SKM-1 treated with dmso at 0.1 percent for 144 hours (cell line): ENCODE measurements around the gene IQSEC1.

ENCODE experiments used
- DNase-seq: peaks from one replicate; lab custom pipeline; 2025; ENCODE audit not compliant: unreplicated experiment; lab: John Stamatoyannopoulos, UW

Gene IQSEC1

GRCh38 chr3:12941495-12942023, 131.7 kb downstream of the IQSEC1 start:
- DNase-seq, result no peak

DNA sequence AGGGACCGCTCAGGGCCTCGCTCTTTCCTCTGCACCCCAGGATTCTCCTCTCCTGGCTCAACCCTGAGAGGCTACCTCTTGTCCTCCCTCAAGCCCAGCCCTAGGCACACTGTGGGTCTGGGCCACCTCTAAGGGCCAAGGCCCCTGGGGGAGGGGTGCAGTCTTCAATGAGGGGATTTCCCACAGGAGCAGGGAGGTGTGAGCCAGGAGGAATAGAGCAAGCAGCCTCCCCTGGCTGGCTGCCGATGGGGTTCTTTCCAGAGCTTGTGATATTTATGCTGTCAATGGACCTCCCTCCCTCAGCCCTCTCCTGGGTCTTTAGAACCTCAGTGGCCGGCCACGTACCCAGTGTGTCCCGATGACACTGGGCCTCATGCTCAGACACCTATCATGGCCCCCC, 132.4 kb downstream of the IQSEC1 start:
- DNase-seq, result no peak

GRCh38 chr3:12939137-12939536, 134.1 kb downstream of the IQSEC1 start:
- DNase-seq, result no peak

DNA sequence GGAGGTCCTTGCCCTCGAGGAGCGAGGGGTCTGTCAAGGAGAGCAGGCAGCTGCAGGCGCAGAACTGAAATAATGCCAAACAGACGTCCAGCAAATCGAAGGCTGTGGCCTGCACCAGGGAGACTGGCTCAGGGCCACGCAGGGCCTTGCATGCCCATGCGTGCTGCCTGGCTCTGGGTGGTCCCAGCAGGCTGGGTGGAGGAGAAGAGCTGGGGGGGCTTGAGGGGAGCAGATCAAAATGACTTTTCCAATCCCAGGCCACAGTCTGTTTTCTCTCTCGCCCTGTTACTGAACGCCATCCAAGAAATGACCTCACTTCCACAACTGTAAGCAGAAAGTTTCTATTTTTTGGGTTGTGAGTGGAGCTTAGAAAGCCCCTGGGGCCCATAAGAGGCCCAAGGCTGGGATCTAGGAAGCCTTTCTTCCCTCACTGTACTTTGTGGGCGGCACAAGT, 134.9 kb downstream of the IQSEC1 start:
- DNase-seq, result no peak

GRCh38 chr3:12935861-12936830, 137.1 kb downstream of the IQSEC1 start:
- no peak for DNase-seq

GRCh38 chr3:12935023-12935860, 138.0 kb downstream of the IQSEC1 start:
- no peak for DNase-seq

GRCh38 chr3:12934431-12934830, 138.8 kb downstream of the IQSEC1 start:
- DNase-seq, result no peak

GRCh38 chr3:12933901-12934300, 139.3 kb downstream of the IQSEC1 start:
- DNase-seq, result no peak

- no peak for DNase-seq
Observed at GRCh38 chr3:12932754-12933153, 140.5 kb downstream of the IQSEC1 start.

DNA sequence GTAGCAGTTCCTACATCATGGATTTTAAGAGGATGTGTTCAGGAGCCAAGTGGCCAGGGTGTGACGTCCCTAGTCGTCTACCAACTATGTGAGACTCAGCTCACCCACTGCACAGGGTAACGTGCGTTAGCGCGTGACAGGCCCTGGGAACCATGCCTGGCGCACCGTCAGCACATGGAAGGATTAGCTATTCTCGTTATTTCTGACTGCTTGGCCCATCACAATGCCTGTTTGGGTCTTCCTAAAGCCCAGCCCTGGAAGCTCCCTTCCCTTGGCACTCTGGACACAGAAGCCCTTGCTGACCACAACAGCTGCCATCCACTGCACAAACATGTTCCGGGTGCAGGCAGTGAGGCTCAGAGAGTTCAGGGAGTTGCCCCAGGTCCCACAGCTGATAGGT, 140.9 kb downstream of the IQSEC1 start:
- DNase-seq, result no peak

DNA sequence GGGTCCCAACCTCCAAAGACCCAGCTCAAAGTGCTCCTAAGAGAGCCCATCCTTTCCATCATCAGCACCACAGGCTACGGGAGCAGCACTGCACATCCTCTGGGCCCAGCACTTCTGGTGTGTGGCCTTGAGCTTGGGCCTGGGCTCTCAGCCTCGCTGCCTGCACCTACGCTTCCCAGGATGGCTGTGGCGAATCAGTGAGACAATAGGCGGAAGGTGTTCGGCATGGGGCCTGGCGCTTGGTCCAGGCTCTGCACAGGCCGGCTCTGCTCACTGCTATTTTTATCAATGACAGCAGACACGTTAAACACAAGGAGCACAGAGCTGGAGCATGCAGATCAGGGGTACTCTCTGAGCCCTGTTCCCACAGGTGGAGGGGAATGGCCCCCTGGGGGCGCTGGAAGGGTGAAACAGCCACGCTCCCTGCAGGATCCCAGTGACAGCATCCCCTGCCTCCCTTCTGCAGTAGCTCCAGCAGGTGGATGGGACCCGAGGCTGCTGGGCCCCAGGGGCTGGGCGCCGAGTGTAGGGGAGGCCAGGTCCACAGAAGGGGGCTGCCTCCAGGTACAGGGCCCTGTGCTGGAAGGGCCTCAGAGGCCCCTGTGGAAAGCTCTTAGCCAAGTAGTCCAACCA, 141.8 kb downstream of the IQSEC1 start:
- no peak for DNase-seq

GRCh38 chr3:12929801-12930200, 143.4 kb downstream of the IQSEC1 start:
- DNase-seq, result no peak

- DNase-seq, result no peak
Observed at GRCh38 chr3:12926660-12927059, 146.6 kb downstream of the IQSEC1 start.

GRCh38 chr3:12925648-12926047, 147.6 kb downstream of the IQSEC1 start:
- DNase-seq, result no peak

- DNase-seq, result no peak
Observed at GRCh38 chr3:12924437-12924836, 148.8 kb downstream of the IQSEC1 start.

DNA sequence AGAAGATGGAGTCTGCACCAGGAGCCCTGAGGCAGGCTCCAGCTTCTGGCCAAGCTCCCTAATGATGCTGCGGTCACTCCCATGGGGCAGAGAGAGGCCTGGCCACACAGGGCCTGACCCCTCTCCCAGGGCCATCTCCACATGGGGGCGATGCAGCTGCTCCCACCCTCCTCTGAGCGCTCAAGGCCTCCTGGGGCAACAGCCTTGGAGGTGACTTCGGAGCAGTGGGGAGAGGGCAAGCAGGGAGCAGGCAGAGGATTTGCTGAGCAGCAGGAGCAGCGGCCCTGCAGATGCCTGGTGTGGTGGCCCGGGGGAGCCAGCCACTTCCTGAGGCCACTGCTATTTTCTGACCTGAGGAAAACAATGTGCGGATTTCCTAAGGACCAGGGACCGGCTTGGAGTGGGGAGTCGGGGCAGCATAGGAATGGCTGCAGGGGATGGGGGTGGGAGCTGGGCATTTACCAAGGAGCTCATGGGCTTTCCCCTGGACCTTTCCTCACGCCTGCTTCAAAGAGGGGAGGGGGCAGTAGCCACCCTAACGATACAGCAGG, 150.3 kb downstream of the IQSEC1 start:
- no peak for DNase-seq

DNA sequence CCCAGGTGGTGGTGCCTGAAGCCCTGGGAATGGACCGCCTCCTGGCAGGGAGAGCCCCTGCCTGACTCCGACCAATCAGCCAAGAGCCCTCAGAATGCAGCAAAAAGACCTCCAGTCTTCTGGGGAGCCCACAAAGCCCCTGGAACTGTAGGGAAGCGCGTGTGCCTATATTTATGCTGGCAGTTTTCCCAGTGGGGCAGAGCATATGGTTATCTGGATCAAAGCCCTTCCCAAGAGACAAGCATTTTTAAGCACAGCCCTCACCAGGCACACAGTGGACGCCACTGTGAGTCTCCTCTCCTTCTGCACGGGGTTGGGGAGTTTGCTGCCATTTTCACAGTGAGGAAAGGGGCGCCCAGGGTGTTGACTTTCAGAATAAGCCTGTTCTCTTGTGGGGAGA, 150.9 kb downstream of the IQSEC1 start:
- DNase-seq, result no peak

DNA sequence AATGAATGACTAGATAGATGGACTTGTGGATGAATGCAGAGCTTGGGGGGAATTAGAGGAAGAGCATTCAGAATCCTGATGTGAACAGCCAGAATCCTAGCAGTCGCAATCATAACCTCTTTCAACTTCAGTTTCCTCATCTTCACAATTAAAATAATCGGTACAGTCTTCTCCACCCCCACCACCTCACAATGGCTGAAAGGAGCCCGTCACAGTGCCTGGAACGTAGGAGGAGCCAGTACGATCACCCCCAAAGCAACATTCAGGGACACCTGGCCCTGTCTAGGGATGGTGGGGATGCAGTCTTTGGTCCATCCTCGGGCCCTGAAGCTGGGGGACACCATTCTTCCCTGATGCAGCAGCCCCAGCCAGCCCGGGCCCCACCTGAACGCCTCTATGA, 151.5 kb downstream of the IQSEC1 start:
- no peak for DNase-seq

- DNase-seq, result no peak
Observed at GRCh38 chr3:12920967-12921366, 152.3 kb downstream of the IQSEC1 start.

DNA sequence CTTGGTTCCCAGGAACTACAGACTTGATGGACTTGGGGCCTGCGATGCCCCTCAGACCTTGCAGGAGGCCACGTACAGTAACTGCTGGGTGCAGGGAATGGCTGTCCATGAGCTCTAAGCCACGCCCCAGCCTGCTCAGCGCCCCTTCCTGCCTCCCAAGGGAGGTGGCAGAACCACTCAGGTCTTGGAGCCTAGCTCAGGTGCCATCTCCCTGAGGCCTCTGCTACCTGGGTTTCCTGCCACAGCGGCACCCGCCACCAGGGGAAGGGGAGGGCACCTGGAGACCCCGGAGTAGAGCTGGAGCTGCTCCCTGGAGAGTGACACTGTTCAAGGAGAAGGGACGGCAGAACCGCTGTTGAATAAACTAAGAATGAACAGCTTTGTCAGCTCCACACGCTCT, 154.0 kb downstream of the IQSEC1 start:
- DNase-seq, result no peak

- no peak for DNase-seq
Observed at GRCh38 chr3:12918231-12918630, 155.0 kb downstream of the IQSEC1 start.
